ENCODE data around the gene AFF3.

AFF3 gene

DNA sequence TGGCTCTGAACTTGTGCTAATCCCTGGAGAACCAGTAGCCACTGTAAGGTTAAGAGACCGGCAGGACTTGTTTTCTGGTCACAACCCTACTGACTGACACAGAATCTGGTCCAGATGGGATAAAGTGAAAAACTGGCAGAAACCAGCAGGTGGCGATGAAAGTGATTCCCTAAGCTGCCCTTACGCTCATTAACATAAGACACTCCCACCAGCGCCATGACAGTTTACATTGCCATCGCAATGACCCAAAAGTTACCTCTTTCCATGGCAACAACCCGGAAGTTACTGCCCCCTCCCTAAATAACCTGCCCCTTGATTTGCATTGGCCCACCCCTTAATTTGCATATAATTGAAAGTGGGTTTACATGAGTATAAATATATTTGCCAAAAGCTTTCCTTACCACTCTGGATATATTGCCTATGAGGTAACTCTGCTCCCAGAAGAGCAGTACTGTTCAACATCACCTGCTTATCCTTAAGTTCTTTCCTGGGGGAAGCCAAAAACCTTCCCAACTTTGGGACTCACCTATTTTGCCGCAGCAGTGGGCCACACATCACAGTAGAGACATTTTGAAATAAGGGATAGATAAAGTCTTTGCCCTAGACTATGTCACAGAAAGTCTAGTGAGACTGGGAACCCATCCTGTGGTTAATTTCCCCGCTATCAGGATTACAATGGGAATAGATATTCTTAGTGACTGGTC is 35.8 kb upstream of the AFF3 start:
- H4K91ac ChIP-seq (ENCODE audit: low read length) = no peak overlapping the region
- H3K36me3 ChIP-seq (ENCODE audit: control insufficient read depth in 1 of 2, insufficient read depth in 2 of 2, low read depth in 1 of 2, low read length in 2 of 2) = no peaks in the 10 kb centered on the region
- peaks cover 0 to 18% of the 10 kb centered on the region in 2 experiments for H3K27me3 ChIP-seq (ENCODE audit: control insufficient read depth in 1 of 2, insufficient read depth in 1 of 2, low read length in 2 of 2)
- peak; percentile 70 for DNase-seq
- H3K9ac ChIP-seq (ENCODE audit: low read length) = no peak overlapping the region
- H2BK12ac ChIP-seq (ENCODE audit: low read length in 2 of 2) = no peak overlapping the region
- no peak overlapping the region for H3K23ac ChIP-seq (ENCODE audit: low read length in 2 of 2)
- no peaks in the 10 kb centered on the region for H3K79me1 ChIP-seq (replicated peaks; ENCODE audit: low read length, poor library complexity, severe bottlenecking)
- H2BK15ac ChIP-seq (ENCODE audit: low read depth, poor library complexity, severe bottlenecking) = no peak overlapping the region
- H2AK5ac ChIP-seq (ENCODE audit: low read length, severe bottlenecking) = no peak overlapping the region
- no peak overlapping the region for H3K4ac ChIP-seq (ENCODE audit: low read depth in 1 of 2, low read length in 2 of 2)
- no peak overlapping the region for H3K4me2 ChIP-seq (ENCODE audit: low read length, poor library complexity, severe bottlenecking)
- no peak overlapping the region for H3K14ac ChIP-seq (ENCODE audit: low read length in 2 of 2)
- H3K18ac ChIP-seq (ENCODE audit: low read depth in 1 of 2, low read length in 2 of 2) = no peak overlapping the region
- H3K9me3 ChIP-seq (ENCODE audit: control insufficient read depth, low read length) = no peaks in the 10 kb centered on the region
- H4K8ac ChIP-seq (ENCODE audit: low read length) = no peak overlapping the region
- H3K4me1 ChIP-seq (ENCODE audit: control insufficient read depth, insufficient read depth, low read depth, low read length) = no peaks in the 10 kb centered on the region
- no peak overlapping the region for H2AFZ ChIP-seq (ENCODE audit: low read depth, low read length)
- no peak overlapping the region for H2BK120ac ChIP-seq (ENCODE audit: low read depth, low read length)
- WGBS = 66% methylated on average over 6 of the region's 8 CpGs
- H3K27ac ChIP-seq (ENCODE audit: low read length, poor library complexity, severe bottlenecking) = no peak overlapping the region
- H3K4me3 ChIP-seq (ENCODE audit: insufficient read depth in 1 of 2, low read depth in 1 of 2, low read length in 2 of 2) = no peak overlapping the region
- H2BK5ac ChIP-seq (ENCODE audit: low read depth, low read length, poor library complexity, severe bottlenecking) = no peak overlapping the region

DNA sequence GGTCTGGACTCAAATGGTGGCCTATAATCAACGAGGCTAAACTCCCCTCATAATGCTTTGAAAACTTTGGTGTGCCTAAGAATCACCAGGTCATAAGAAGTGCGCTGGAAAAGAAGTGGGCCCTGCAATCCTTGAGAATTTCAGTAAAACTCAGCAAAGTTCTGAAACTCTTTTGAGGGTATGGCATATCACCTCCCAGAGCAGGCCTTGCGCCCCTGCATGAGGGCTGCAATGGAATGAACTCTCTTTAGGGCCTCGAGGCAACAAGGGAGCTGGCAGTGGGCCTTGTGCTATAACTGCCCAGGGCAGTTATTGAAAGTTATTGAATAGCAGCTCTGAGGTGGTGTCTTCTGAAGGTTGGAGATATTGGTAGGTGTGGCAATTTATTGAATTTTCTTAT is 34.5 kb upstream of the AFF3 start:
- Histone ChIP-seq H2AFZ (ENCODE audit: low read depth, low read length) (no peak overlapping the region), H2BK5ac (ENCODE audit: low read depth, low read length, poor library complexity, severe bottlenecking) (no peak overlapping the region), H4K91ac (ENCODE audit: low read length) (no peak overlapping the region), H3K4me2 (ENCODE audit: low read length, poor library complexity, severe bottlenecking) (no peak overlapping the region), H3K14ac (ENCODE audit: low read length in 2 of 2) (no peak overlapping the region), H2BK120ac (ENCODE audit: low read depth, low read length) (no peak overlapping the region), H3K23ac (ENCODE audit: low read length in 2 of 2) (no peak overlapping the region), H3K4ac (ENCODE audit: low read depth in 1 of 2, low read length in 2 of 2) (no peak overlapping the region), H3K18ac (ENCODE audit: low read depth in 1 of 2, low read length in 2 of 2) (no peak overlapping the region), H3K36me3 (ENCODE audit: control insufficient read depth in 1 of 2, insufficient read depth in 2 of 2, low read depth in 1 of 2, low read length in 2 of 2) (no peaks in the 10 kb centered on the region), H3K9me3 (ENCODE audit: control insufficient read depth, low read length) (no peaks in the 10 kb centered on the region), H2BK12ac (ENCODE audit: low read length in 2 of 2) (no peak overlapping the region), H3K4me3 (ENCODE audit: insufficient read depth in 1 of 2, low read depth in 1 of 2, low read length in 2 of 2) (no peak overlapping the region), H2AK5ac (ENCODE audit: low read length, severe bottlenecking) (no peak overlapping the region), H4K8ac (ENCODE audit: low read length) (no peak overlapping the region), H3K79me1 (replicated peaks; ENCODE audit: low read length, poor library complexity, severe bottlenecking) (no peaks in the 10 kb centered on the region), H2BK15ac (ENCODE audit: low read depth, poor library complexity, severe bottlenecking) (no peak overlapping the region), H3K4me1 (ENCODE audit: control insufficient read depth, insufficient read depth, low read depth, low read length) (no peaks in the 10 kb centered on the region), H3K27ac (ENCODE audit: low read length, poor library complexity, severe bottlenecking) (no peak overlapping the region), H3K9ac (ENCODE audit: low read length) (no peak overlapping the region), H3K27me3 (ENCODE audit: control insufficient read depth in 1 of 2, insufficient read depth in 1 of 2, low read length in 2 of 2) (peaks cover 0 to 18% of the 10 kb centered on the region in 2 experiments)
- 87% methylated on average over 4 of the region's 4 CpGs for WGBS
- DNase-seq = no peak

DNA sequence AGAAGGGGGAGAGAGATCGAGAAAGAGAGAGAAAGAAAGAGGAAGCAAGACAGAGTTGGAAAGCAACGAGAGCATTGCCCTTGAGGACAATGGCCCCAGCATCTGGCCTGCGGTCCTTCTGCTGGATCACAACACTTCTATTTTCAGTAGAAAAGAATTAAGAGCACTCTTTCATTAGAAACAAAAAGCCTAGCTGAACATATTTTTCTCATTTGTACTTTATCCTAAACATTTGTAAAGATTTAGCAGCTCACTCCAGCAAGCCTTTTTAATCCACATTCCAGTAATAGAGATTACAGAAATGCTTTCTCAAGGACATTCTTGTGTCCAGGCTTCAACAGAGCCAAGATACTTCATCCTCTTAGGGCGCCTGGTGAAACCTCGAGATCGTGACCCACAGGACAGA is 31.6 kb upstream of the AFF3 start:
- no peaks in the 10 kb centered on the region for H3K9me3 ChIP-seq (ENCODE audit: control insufficient read depth, low read length)
- H3K4me3 ChIP-seq (ENCODE audit: insufficient read depth in 1 of 2, low read depth in 1 of 2, low read length in 2 of 2) = no peak overlapping the region
- no peak overlapping the region for H3K23ac ChIP-seq (ENCODE audit: low read length in 2 of 2)
- H2BK15ac ChIP-seq (ENCODE audit: low read depth, poor library complexity, severe bottlenecking) = no peak overlapping the region
- H2BK120ac ChIP-seq (ENCODE audit: low read depth, low read length) = no peak overlapping the region
- no peak overlapping the region for H3K9ac ChIP-seq (ENCODE audit: low read length)
- peaks cover 0 to 4% of the 10 kb centered on the region in 2 experiments for H3K27me3 ChIP-seq (ENCODE audit: control insufficient read depth in 1 of 2, insufficient read depth in 1 of 2, low read length in 2 of 2)
- no peak overlapping the region for H3K27ac ChIP-seq (ENCODE audit: low read length, poor library complexity, severe bottlenecking)
- 84% methylated on average over 6 of the region's 6 CpGs for WGBS
- no peaks in the 10 kb centered on the region for H3K36me3 ChIP-seq (ENCODE audit: control insufficient read depth in 1 of 2, insufficient read depth in 2 of 2, low read depth in 1 of 2, low read length in 2 of 2)
- H3K79me1 ChIP-seq (replicated peaks; ENCODE audit: low read length, poor library complexity, severe bottlenecking) = no peaks in the 10 kb centered on the region
- H3K18ac ChIP-seq (ENCODE audit: low read depth in 1 of 2, low read length in 2 of 2) = no peak overlapping the region
- no peak overlapping the region for H3K4me2 ChIP-seq (ENCODE audit: low read length, poor library complexity, severe bottlenecking)
- H2AK5ac ChIP-seq (ENCODE audit: low read length, severe bottlenecking) = no peak overlapping the region
- no peak overlapping the region for H2BK5ac ChIP-seq (ENCODE audit: low read depth, low read length, poor library complexity, severe bottlenecking)
- no peak overlapping the region for H2BK12ac ChIP-seq (ENCODE audit: low read length in 2 of 2)
- no peak overlapping the region for H3K4ac ChIP-seq (ENCODE audit: low read depth in 1 of 2, low read length in 2 of 2)
- no peaks in the 10 kb centered on the region for H3K4me1 ChIP-seq (ENCODE audit: control insufficient read depth, insufficient read depth, low read depth, low read length)
- H4K8ac ChIP-seq (ENCODE audit: low read length) = no peak overlapping the region
- no peak for DNase-seq
- H4K91ac ChIP-seq (ENCODE audit: low read length) = no peak overlapping the region
- no peak overlapping the region for H2AFZ ChIP-seq (ENCODE audit: low read depth, low read length)
- no peak overlapping the region for H3K14ac ChIP-seq (ENCODE audit: low read length in 2 of 2)

DNA sequence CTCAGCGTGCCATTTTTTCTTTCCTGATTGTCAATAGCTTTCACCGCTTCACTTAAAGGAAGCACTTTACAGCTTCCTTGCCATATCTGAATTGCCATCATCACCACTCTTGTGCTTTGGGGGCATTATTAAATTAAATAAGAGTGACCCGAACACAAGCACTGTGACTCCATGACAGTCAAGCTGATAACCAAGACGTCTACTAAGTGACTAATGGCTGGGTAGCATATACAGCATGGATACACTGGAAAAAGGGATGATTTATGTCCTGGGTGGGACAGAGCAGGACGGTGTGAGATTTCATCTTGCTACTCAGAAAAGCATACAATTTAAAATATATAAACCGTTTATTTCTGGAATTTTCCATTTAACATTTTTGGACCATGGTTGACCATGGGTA is 24.3 kb upstream of the AFF3 start:
- Histone ChIP-seq H2BK15ac (ENCODE audit: low read depth, poor library complexity, severe bottlenecking) (no peak overlapping the region), H2BK120ac (ENCODE audit: low read depth, low read length) (no peak overlapping the region), H3K4me2 (ENCODE audit: low read length, poor library complexity, severe bottlenecking) (no peak overlapping the region), H4K8ac (ENCODE audit: low read length) (no peak overlapping the region), H3K79me1 (replicated peaks; ENCODE audit: low read length, poor library complexity, severe bottlenecking) (no peaks in the 10 kb centered on the region), H2BK12ac (ENCODE audit: low read length in 2 of 2) (no peak overlapping the region), H3K27ac (ENCODE audit: low read length, poor library complexity, severe bottlenecking) (no peak overlapping the region), H3K4ac (ENCODE audit: low read depth in 1 of 2, low read length in 2 of 2) (no peak overlapping the region), H3K36me3 (ENCODE audit: control insufficient read depth in 1 of 2, insufficient read depth in 2 of 2, low read depth in 1 of 2, low read length in 2 of 2) (no peaks in the 10 kb centered on the region), H3K9ac (ENCODE audit: low read length) (no peak overlapping the region), H3K18ac (ENCODE audit: low read depth in 1 of 2, low read length in 2 of 2) (no peak overlapping the region), H3K4me1 (ENCODE audit: control insufficient read depth, insufficient read depth, low read depth, low read length) (no peaks in the 10 kb centered on the region), H2BK5ac (ENCODE audit: low read depth, low read length, poor library complexity, severe bottlenecking) (no peak overlapping the region), H3K4me3 (ENCODE audit: insufficient read depth in 1 of 2, low read depth in 1 of 2, low read length in 2 of 2) (no peak overlapping the region), H4K91ac (ENCODE audit: low read length) (no peak overlapping the region), H2AK5ac (ENCODE audit: low read length, severe bottlenecking) (no peak overlapping the region), H3K14ac (ENCODE audit: low read length in 2 of 2) (no peak overlapping the region), H3K23ac (ENCODE audit: low read length in 2 of 2) (no peak overlapping the region), H2AFZ (ENCODE audit: low read depth, low read length) (no peak overlapping the region), H3K9me3 (ENCODE audit: control insufficient read depth, low read length) (peaks cover 5% of the 10 kb centered on the region), H3K27me3 (ENCODE audit: control insufficient read depth in 1 of 2, insufficient read depth in 1 of 2, low read length in 2 of 2) (no peaks in the 10 kb centered on the region)
- no peak for DNase-seq
- 78% methylated on average over 5 of the region's 6 CpGs for WGBS

Measured in mesenchymal stem cell (in vitro differentiated cells and primary cell).